ENCODE data around the gene DPP4.
"Not testable (repeated sequence)": the region's sequence is repeated elsewhere in the genome, so short reads cannot be mapped to it uniquely, and the experiment has no call there.

Gene DPP4

DNA sequence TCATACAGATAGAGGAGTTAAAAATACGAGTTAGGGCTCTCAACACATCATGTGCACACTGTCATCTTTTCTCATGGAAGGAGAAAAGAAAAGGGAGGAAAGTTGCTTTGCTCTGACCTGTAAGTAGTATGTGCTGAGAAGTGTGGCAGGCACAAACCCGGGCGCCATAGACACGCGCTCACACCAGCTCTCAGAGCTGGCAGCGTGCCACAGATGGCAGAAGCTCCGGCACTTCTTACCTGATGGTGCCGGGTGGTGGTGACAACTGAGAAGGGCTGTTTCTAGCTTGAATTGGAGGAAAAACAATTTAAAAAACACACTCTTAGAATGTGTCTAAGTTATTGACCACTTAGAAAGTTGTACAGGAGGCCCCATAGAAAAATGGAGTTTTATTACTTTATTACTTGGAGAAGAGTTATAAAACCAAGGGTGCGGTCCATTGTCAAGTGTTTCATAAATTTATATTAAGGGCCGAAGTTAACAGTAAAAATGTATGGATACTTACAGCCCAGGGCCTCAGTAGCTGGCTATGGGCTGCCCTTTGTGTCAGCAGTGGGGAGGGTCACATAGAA lies 92.2 kb downstream of the DPP4 start:
- H3K36me3 ChIP-seq (ENCODE audit: insufficient read depth, low read length), result no peaks in the 10 kb centered on the region

DNA sequence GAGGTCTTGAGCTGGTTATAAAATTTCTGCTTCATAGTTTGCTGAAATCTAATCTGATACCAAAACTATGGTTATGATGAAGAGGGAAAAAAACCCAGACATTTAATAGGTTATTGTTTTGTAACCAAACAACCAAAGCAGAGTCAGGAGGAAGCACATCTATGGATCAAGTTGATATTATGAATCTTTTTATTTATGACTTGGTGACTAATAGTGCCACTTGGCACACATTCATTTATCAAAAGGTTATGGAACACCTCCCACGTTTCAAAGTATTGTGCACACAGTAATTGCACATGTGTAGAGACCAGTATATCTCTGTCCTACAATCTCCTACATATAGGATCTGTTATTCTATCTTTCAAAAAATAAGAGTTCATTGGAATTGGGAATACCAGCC lies 93.0 kb downstream of the DPP4 start:
- Histone ChIP-seq H3K27me3 (ENCODE audit: insufficient read depth, low read length, poor library complexity) (no peaks in the 10 kb centered on the region), H3K9me3 (ENCODE audit: insufficient read depth, low read length, severe bottlenecking) (no peaks in the 10 kb centered on the region), H3K4me3 (ENCODE audit: low read depth in 1 of 2, low read length in 2 of 2) (no peak overlapping the region), H3K36me3 (ENCODE audit: insufficient read depth, low read length) (no peaks in the 10 kb centered on the region), H3K27ac (ENCODE audit: low read length) (peak overlapping the region; percentile 85; the same call in 1 of the 2 replicates), H3K4me2 (ENCODE audit: insufficient read depth, low read length) (no peak overlapping the region), H2AFZ (ENCODE audit: low read depth, low read length) (no peak overlapping the region), H4K20me1 (ENCODE audit: insufficient read depth, low read length) (no peaks in the 10 kb centered on the region), H3K79me2 (ENCODE audit: insufficient read depth, low read length) (no peaks in the 10 kb centered on the region), H3K4me1 (ENCODE audit: insufficient read depth, low read length) (peaks cover 80% of the 10 kb centered on the region), H3K9ac (ENCODE audit: low read depth, low read length) (no peak overlapping the region)
- ATAC-seq (ENCODE audit: insufficient read depth, low read depth) (no peak), DNase-seq (no peak)
- no peak for TF ChIP-seq EZH2 (IDR thresholded peaks at IDR 0.05; ENCODE audit: borderline replicate concordance, low read depth, low read length, severe bottlenecking)
- TF ChIP-seq, protein P1, sequence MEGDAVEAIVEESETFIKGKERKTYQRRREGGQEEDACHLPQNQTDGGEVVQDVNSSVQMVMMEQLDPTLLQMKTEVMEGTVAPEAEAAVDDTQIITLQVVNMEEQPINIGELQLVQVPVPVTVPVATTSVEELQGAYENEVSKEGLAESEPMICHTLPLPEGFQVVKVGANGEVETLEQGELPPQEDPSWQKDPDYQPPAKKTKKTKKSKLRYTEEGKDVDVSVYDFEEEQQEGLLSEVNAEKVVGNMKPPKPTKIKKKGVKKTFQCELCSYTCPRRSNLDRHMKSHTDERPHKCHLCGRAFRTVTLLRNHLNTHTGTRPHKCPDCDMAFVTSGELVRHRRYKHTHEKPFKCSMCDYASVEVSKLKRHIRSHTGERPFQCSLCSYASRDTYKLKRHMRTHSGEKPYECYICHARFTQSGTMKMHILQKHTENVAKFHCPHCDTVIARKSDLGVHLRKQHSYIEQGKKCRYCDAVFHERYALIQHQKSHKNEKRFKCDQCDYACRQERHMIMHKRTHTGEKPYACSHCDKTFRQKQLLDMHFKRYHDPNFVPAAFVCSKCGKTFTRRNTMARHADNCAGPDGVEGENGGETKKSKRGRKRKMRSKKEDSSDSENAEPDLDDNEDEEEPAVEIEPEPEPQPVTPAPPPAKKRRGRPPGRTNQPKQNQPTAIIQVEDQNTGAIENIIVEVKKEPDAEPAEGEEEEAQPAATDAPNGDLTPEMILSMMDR (IDR thresholded peaks at IDR 0.05; ENCODE audit: borderline replicate concordance, extremely low read depth, low read length, poor library complexity, severe bottlenecking), result no peak

More for the DNA sequence above, 92.2 kb downstream of the DPP4 start:
- Histone ChIP-seq H3K4me2 (ENCODE audit: insufficient read depth, low read length) (no peak overlapping the region), H3K27me3 (ENCODE audit: insufficient read depth, low read length, poor library complexity) (no peaks in the 10 kb centered on the region), H3K9ac (ENCODE audit: low read depth, low read length) (no peak overlapping the region), H3K9me3 (ENCODE audit: insufficient read depth, low read length, severe bottlenecking) (no peaks in the 10 kb centered on the region), H2AFZ (ENCODE audit: low read depth, low read length) (no peak overlapping the region), H3K27ac (ENCODE audit: low read length) (peak overlapping the region; percentile 85; the same call in 1 of the 2 replicates), H3K4me3 (ENCODE audit: low read depth in 1 of 2, low read length in 2 of 2) (no peak overlapping the region), H4K20me1 (ENCODE audit: insufficient read depth, low read length) (no peaks in the 10 kb centered on the region), H3K4me1 (ENCODE audit: insufficient read depth, low read length) (peaks cover 72% of the 10 kb centered on the region), H3K79me2 (ENCODE audit: insufficient read depth, low read length) (no peaks in the 10 kb centered on the region)
- no peak for DNase-seq
- ATAC-seq (ENCODE audit: insufficient read depth, low read depth), result no peak
- TF ChIP-seq, protein P1 (IDR thresholded peaks at IDR 0.05; ENCODE audit: borderline replicate concordance, extremely low read depth, low read length, poor library complexity, severe bottlenecking), result no peak
- no peak for TF ChIP-seq EZH2 (IDR thresholded peaks at IDR 0.05; ENCODE audit: borderline replicate concordance, low read depth, low read length, severe bottlenecking)

DNA sequence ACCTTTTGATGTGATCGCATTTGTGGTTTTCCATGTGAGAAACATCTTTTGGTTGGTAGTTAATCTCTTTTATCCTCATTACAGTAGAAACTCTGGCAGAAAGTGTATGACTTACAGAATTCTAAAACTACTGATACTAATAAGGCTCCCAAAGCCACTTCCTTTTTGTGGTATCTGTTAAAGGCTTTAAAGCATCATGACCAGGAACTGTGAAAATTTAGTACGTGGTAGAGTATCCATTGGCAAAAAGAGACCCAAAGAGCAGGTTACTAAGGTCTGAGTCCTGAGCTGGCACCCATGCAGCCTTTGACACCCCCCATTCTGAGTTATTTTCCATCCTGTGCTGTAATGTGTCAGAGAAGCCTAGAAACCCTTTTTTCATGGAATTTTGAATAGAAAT lies 94.5 kb downstream of the DPP4 start:
- H4K20me1 ChIP-seq (ENCODE audit: insufficient read depth, low read length), result no peaks in the 10 kb centered on the region
- H3K36me3 ChIP-seq (ENCODE audit: insufficient read depth, low read length), result no peaks in the 10 kb centered on the region
- no peaks in the 10 kb centered on the region for H3K27me3 ChIP-seq (ENCODE audit: insufficient read depth, low read length, poor library complexity)
- H3K79me2 ChIP-seq (ENCODE audit: insufficient read depth, low read length), result no peaks in the 10 kb centered on the region
- H2AFZ ChIP-seq (ENCODE audit: low read depth, low read length), result no peak overlapping the region
- H3K27ac ChIP-seq (ENCODE audit: low read length), result peak overlapping the region; percentile 85
- H3K4me2 ChIP-seq (ENCODE audit: insufficient read depth, low read length), result peak overlapping the region; percentile 43; the same call in 1 of the 2 replicates
- ATAC-seq (ENCODE audit: insufficient read depth, low read depth) (peak; percentile 80), DNase-seq (no peak)
- no peak for TF ChIP-seq EZH2 (IDR thresholded peaks at IDR 0.05; ENCODE audit: borderline replicate concordance, low read depth, low read length, severe bottlenecking)
- TF ChIP-seq, protein P1 (IDR thresholded peaks at IDR 0.05; ENCODE audit: borderline replicate concordance, extremely low read depth, low read length, poor library complexity, severe bottlenecking), result no peak
- H3K4me3 ChIP-seq (ENCODE audit: low read depth in 1 of 2, low read length in 2 of 2), result no peak overlapping the region
- peaks cover 94% of the 10 kb centered on the region for H3K4me1 ChIP-seq (ENCODE audit: insufficient read depth, low read length)
- no peaks in the 10 kb centered on the region for H3K9me3 ChIP-seq (ENCODE audit: insufficient read depth, low read length, severe bottlenecking)
- peak overlapping the region; percentile 39 for H3K9ac ChIP-seq (ENCODE audit: low read depth, low read length)

DNA sequence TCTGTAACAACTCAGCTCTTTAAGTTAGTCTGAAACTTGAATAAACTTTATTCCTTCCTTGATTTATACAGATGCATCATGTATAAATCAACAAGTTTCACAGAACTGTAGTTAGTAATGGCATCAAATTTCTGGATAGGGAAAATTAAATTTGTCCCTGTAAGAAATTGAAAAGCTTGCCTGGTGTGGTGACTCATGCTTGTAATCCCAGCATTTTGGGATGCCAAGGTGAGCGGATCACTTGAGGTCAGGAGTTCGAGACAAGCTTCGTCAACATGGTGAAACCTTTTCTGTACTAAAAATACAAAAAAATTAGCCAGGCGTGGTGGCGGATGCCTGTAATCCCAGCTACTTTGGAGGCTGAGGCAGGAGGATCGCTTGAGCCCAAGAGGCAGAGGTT lies 96.1 kb downstream of the DPP4 start:
- not testable (repeated sequence) for H3K27me3 ChIP-seq (ENCODE audit: insufficient read depth, low read length, poor library complexity); H4K20me1 ChIP-seq (ENCODE audit: insufficient read depth, low read length); H3K4me2 ChIP-seq (ENCODE audit: insufficient read depth, low read length); H3K36me3 ChIP-seq (ENCODE audit: insufficient read depth, low read length); H3K9me3 ChIP-seq (ENCODE audit: insufficient read depth, low read length, severe bottlenecking); H3K4me3 ChIP-seq (ENCODE audit: low read depth in 1 of 2, low read length in 2 of 2); DNase-seq; H3K9ac ChIP-seq (ENCODE audit: low read depth, low read length); H3K79me2 ChIP-seq (ENCODE audit: insufficient read depth, low read length); ATAC-seq (ENCODE audit: insufficient read depth, low read depth)
- peaks cover 92% of the 10 kb centered on the region for H3K4me1 ChIP-seq (ENCODE audit: insufficient read depth, low read length)
- peak overlapping the region; percentile 80 for H3K27ac ChIP-seq (ENCODE audit: low read length)
- H2AFZ ChIP-seq (ENCODE audit: low read depth, low read length), result peak overlapping the region; percentile 30; the same call in 1 of the 2 replicates

Data from DND-41 (cell line).